ENCODE data around the gene ROR2.

Gene ROR2

DNA sequence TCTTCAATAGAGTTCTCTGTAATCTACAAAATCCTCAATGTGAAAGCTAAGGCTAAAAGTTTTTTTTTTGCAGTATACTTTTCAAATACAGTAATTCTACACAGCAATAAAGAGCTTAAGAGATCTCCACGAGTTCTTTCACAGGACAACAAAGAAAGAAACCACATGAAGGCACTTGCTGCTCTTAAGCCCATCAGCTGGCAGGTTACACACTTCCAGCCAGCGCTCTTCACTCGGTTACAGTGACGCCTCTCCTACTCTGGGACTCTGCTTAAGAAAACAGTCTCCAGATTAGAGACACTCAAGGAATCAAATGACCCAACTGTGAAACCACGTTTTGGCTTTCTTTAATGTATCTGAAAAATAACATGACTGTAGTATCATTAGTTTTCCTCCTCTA lies 85.0 kb downstream of the ROR2 start:
- Histone ChIP-seq H3K9ac (ENCODE audit: low read depth, low read length, poor library complexity) (no peak overlapping the region), H4K91ac (ENCODE audit: low read depth, low read length, poor library complexity) (no peak overlapping the region), H3K4me3 (ENCODE audit: low read length in 2 of 2) (no peak overlapping the region), H3K9me3 (replicated peaks in 1 of 2; ENCODE audit: control insufficient read depth in 2 of 2, insufficient read depth in 1 of 2, low read depth in 1 of 2, low read length in 2 of 2) (peaks cover 6 to 17% of the 10 kb centered on the region in 2 donors), H2BK12ac (ENCODE audit: low read length) (no peak overlapping the region), H2AFZ (ENCODE audit: low read length) (no peak overlapping the region), H3K18ac (ENCODE audit: low read length) (no peak overlapping the region), H2AK5ac (ENCODE audit: low read depth, low read length) (no peak overlapping the region), H3K4me2 (ENCODE audit: insufficient read depth, low read length, poor library complexity, severe bottlenecking) (no peak overlapping the region), H3K36me3 (replicated peaks in 1 of 2; ENCODE audit: control insufficient read depth in 2 of 2, insufficient read depth in 2 of 2, low read length in 2 of 2) (no peaks in the 10 kb centered on the region), H3K4me1 (ENCODE audit: control insufficient read depth in 2 of 2, insufficient read depth in 1 of 2, low read depth in 1 of 2, low read length in 2 of 2) (peaks cover 4 to 8% of the 10 kb centered on the region in 2 donors), H3K27me3 (ENCODE audit: control insufficient read depth in 3 of 3, insufficient read depth in 3 of 3, low read depth in 1 of 3, low read length in 3 of 3) (no peaks in the 10 kb centered on the region), H3K14ac (ENCODE audit: low read length) (no peak overlapping the region), H3K23ac (ENCODE audit: low read depth, low read length, poor library complexity) (no peak overlapping the region), H3K27ac (replicated peaks; ENCODE audit: low read length) (no peak overlapping the region), H2BK15ac (ENCODE audit: low read length) (no peak overlapping the region), H4K8ac (ENCODE audit: low read depth, low read length) (no peak overlapping the region), H3K79me1 (ENCODE audit: low read depth, low read length) (no peaks in the 10 kb centered on the region), H2BK5ac (ENCODE audit: low read length) (no peak overlapping the region), H2BK120ac (ENCODE audit: low read depth, low read length) (no peak overlapping the region), H3K4ac (ENCODE audit: low read length) (no peak overlapping the region)
- no CpG with 5 or more reads among the region's 5 CpGs for WGBS, 2 donors (ENCODE audit: extremely low coverage in 2 of 2, insufficient read length in 2 of 2, insufficient replicate concordance in 1 of 2)
- no peak for DNase-seq (ENCODE audit: low spot score)

- peaks cover 4 to 8% of the 10 kb centered on the region in 2 donors for H3K4me1 ChIP-seq (ENCODE audit: control insufficient read depth in 2 of 2, insufficient read depth in 1 of 2, low read depth in 1 of 2, low read length in 2 of 2)
- WGBS, 2 donors (ENCODE audit: extremely low coverage in 2 of 2, insufficient read length in 2 of 2, insufficient replicate concordance in 1 of 2) = no CpG with 5 or more reads among the region's 4 CpGs
- H3K4ac ChIP-seq (ENCODE audit: low read length) = no peak overlapping the region
- no peaks in the 10 kb centered on the region for H3K79me1 ChIP-seq (ENCODE audit: low read depth, low read length)
- no peak overlapping the region for H2BK5ac ChIP-seq (ENCODE audit: low read length)
- H3K23ac ChIP-seq (ENCODE audit: low read depth, low read length, poor library complexity) = no peak overlapping the region
- no peak overlapping the region for H2AK5ac ChIP-seq (ENCODE audit: low read depth, low read length)
- no peak overlapping the region for H3K27ac ChIP-seq (replicated peaks; ENCODE audit: low read length)
- no peak overlapping the region for H2BK120ac ChIP-seq (ENCODE audit: low read depth, low read length)
- no peak for DNase-seq (ENCODE audit: low spot score)
- no peak overlapping the region for H3K14ac ChIP-seq (ENCODE audit: low read length)
- H3K4me2 ChIP-seq (ENCODE audit: insufficient read depth, low read length, poor library complexity, severe bottlenecking) = no peak overlapping the region
- no peaks in the 10 kb centered on the region for H3K36me3 ChIP-seq (replicated peaks in 1 of 2; ENCODE audit: control insufficient read depth in 2 of 2, insufficient read depth in 2 of 2, low read length in 2 of 2)
- H3K4me3 ChIP-seq (ENCODE audit: low read length in 2 of 2) = no peak overlapping the region
- no peak overlapping the region for H2BK12ac ChIP-seq (ENCODE audit: low read length)
- no peak overlapping the region for H2AFZ ChIP-seq (ENCODE audit: low read length)
- no peak overlapping the region for H4K8ac ChIP-seq (ENCODE audit: low read depth, low read length)
- no peak overlapping the region for H3K9ac ChIP-seq (ENCODE audit: low read depth, low read length, poor library complexity)
- no peak overlapping the region for H2BK15ac ChIP-seq (ENCODE audit: low read length)
- H4K91ac ChIP-seq (ENCODE audit: low read depth, low read length, poor library complexity) = no peak overlapping the region
- no peaks in the 10 kb centered on the region for H3K27me3 ChIP-seq (ENCODE audit: control insufficient read depth in 3 of 3, insufficient read depth in 3 of 3, low read depth in 1 of 3, low read length in 3 of 3)
- H3K18ac ChIP-seq (ENCODE audit: low read length) = no peak overlapping the region
- H3K9me3 ChIP-seq (replicated peaks in 1 of 2; ENCODE audit: control insufficient read depth in 2 of 2, insufficient read depth in 1 of 2, low read depth in 1 of 2, low read length in 2 of 2) = peaks cover 6 to 21% of the 10 kb centered on the region in 2 donors
These were observed 85.6 kb downstream of the ROR2 start for GRCh38 chr9:91864380-91864779.

GRCh38 chr9:91863469-91863868 lies 86.6 kb downstream of the ROR2 start:
- H3K27ac ChIP-seq (replicated peaks; ENCODE audit: low read length) = no peak overlapping the region
- H3K9ac ChIP-seq (ENCODE audit: low read depth, low read length, poor library complexity) = no peak overlapping the region
- peaks cover 7 to 12% of the 10 kb centered on the region in 2 donors for H3K4me1 ChIP-seq (ENCODE audit: control insufficient read depth in 2 of 2, insufficient read depth in 1 of 2, low read depth in 1 of 2, low read length in 2 of 2)
- H3K36me3 ChIP-seq (replicated peaks in 1 of 2; ENCODE audit: control insufficient read depth in 2 of 2, insufficient read depth in 2 of 2, low read length in 2 of 2) = no peaks in the 10 kb centered on the region
- H2AK5ac ChIP-seq (ENCODE audit: low read depth, low read length) = no peak overlapping the region
- no peak overlapping the region for H4K8ac ChIP-seq (ENCODE audit: low read depth, low read length)
- no peaks in the 10 kb centered on the region for H3K79me1 ChIP-seq (ENCODE audit: low read depth, low read length)
- H2BK5ac ChIP-seq (ENCODE audit: low read length) = no peak overlapping the region
- H2BK120ac ChIP-seq (ENCODE audit: low read depth, low read length) = no peak overlapping the region
- no peaks in the 10 kb centered on the region for H3K27me3 ChIP-seq (ENCODE audit: control insufficient read depth in 3 of 3, insufficient read depth in 3 of 3, low read depth in 1 of 3, low read length in 3 of 3)
- no peak overlapping the region for H3K18ac ChIP-seq (ENCODE audit: low read length)
- H3K14ac ChIP-seq (ENCODE audit: low read length) = no peak overlapping the region
- no peak overlapping the region for H2AFZ ChIP-seq (ENCODE audit: low read length)
- no peak overlapping the region for H2BK15ac ChIP-seq (ENCODE audit: low read length)
- no peak overlapping the region for H3K4me3 ChIP-seq (ENCODE audit: low read length in 2 of 2)
- H3K4ac ChIP-seq (ENCODE audit: low read length) = no peak overlapping the region
- H3K4me2 ChIP-seq (ENCODE audit: insufficient read depth, low read length, poor library complexity, severe bottlenecking) = no peak overlapping the region
- H4K91ac ChIP-seq (ENCODE audit: low read depth, low read length, poor library complexity) = no peak overlapping the region
- WGBS, 2 donors (ENCODE audit: extremely low coverage in 2 of 2, insufficient read length in 2 of 2, insufficient replicate concordance in 1 of 2) = no CpG with 5 or more reads among the region's 4 CpGs
- peaks cover 6 to 21% of the 10 kb centered on the region in 2 donors for H3K9me3 ChIP-seq (replicated peaks in 1 of 2; ENCODE audit: control insufficient read depth in 2 of 2, insufficient read depth in 1 of 2, low read depth in 1 of 2, low read length in 2 of 2)
- no peak overlapping the region for H2BK12ac ChIP-seq (ENCODE audit: low read length)
- no peak for DNase-seq (ENCODE audit: low spot score)
- no peak overlapping the region for H3K23ac ChIP-seq (ENCODE audit: low read depth, low read length, poor library complexity)

- peaks cover 29 to 40% of the 10 kb centered on the region in 2 donors for H3K4me1 ChIP-seq (ENCODE audit: control insufficient read depth in 2 of 2, insufficient read depth in 1 of 2, low read depth in 1 of 2, low read length in 2 of 2)
- H2AK5ac ChIP-seq (ENCODE audit: low read depth, low read length) = peak overlapping the region; percentile 87
- peak overlapping the region; percentile 47 for H2BK5ac ChIP-seq (ENCODE audit: low read length)
- H3K23ac ChIP-seq (ENCODE audit: low read depth, low read length, poor library complexity) = peak overlapping the region; percentile 38
- no peak overlapping the region for H2BK120ac ChIP-seq (ENCODE audit: low read depth, low read length)
- DNase-seq (ENCODE audit: low spot score) = no peak
- H3K4me3 ChIP-seq (ENCODE audit: low read length in 2 of 2) = no peak overlapping the region
- H3K4ac ChIP-seq (ENCODE audit: low read length) = peak overlapping the region; percentile 71
- no peak overlapping the region for H3K4me2 ChIP-seq (ENCODE audit: insufficient read depth, low read length, poor library complexity, severe bottlenecking)
- H3K36me3 ChIP-seq (replicated peaks in 1 of 2; ENCODE audit: control insufficient read depth in 2 of 2, insufficient read depth in 2 of 2, low read length in 2 of 2) = peaks cover 0 to 2% of the 10 kb centered on the region in 2 donors
- no peak overlapping the region for H2BK15ac ChIP-seq (ENCODE audit: low read length)
- peak overlapping the region; percentile 91 for H2BK12ac ChIP-seq (ENCODE audit: low read length)
- peak overlapping the region; percentile 73 for H3K14ac ChIP-seq (ENCODE audit: low read length)
- peaks cover 6 to 18% of the 10 kb centered on the region in 2 donors for H3K9me3 ChIP-seq (replicated peaks in 1 of 2; ENCODE audit: control insufficient read depth in 2 of 2, insufficient read depth in 1 of 2, low read depth in 1 of 2, low read length in 2 of 2)
- peak overlapping the region; percentile 81 for H4K91ac ChIP-seq (ENCODE audit: low read depth, low read length, poor library complexity)
- peaks cover 12% of the 10 kb centered on the region for H3K79me1 ChIP-seq (ENCODE audit: low read depth, low read length)
- H3K9ac ChIP-seq (ENCODE audit: low read depth, low read length, poor library complexity) = peak overlapping the region; percentile 83
- H4K8ac ChIP-seq (ENCODE audit: low read depth, low read length) = peak overlapping the region; percentile 99
- peak overlapping the region; percentile 99 for H3K18ac ChIP-seq (ENCODE audit: low read length)
- no CpG with 5 or more reads among the region's 17 CpGs for WGBS, 2 donors (ENCODE audit: extremely low coverage in 2 of 2, insufficient read length in 2 of 2, insufficient replicate concordance in 1 of 2)
- peak overlapping the region; percentile 76 for H2AFZ ChIP-seq (ENCODE audit: low read length)
- H3K27me3 ChIP-seq (ENCODE audit: control insufficient read depth in 3 of 3, insufficient read depth in 3 of 3, low read depth in 1 of 3, low read length in 3 of 3) = no peaks in the 10 kb centered on the region
- H3K27ac ChIP-seq (replicated peaks; ENCODE audit: low read length) = peak overlapping the region; percentile 95
These were observed 91.6 kb downstream of the ROR2 start for GRCh38 chr9:91858213-91859030.
